ENCODE data around the gene TRABD2B. TPM values are rescaled to one million over a fixed set of nuclear protein-coding genes. Genes with fewer than 3 reads are reported as not detected.
A peak's percentile ranks its signal among the peaks of the same experiment; 100 is the strongest.

TRABD2B gene
- total RNA-seq, 1 experiment from 2014 or later, result 10.3 TPM

GRCh38 chr1:47996406-47997226 is 569 bp downstream of the TRABD2B start (continued):
- TF ChIP-seq AR (CRISPR knock-in tag; IDR thresholded peaks at IDR 0.05) (no peak), ZNF512 (CRISPR knock-in tag; IDR thresholded peaks at IDR 0.05; ENCODE audit: borderline replicate concordance) (no peak), ZNF423 (CRISPR knock-in tag; IDR thresholded peaks at IDR 0.05) (peak; percentile 88), ZNF425 (CRISPR knock-in tag; conservative IDR thresholded peaks at IDR 0.05) (no peak), ZSCAN18 (CRISPR knock-in tag; IDR thresholded peaks at IDR 0.05) (no peak), GTF2I (CRISPR knock-in tag; conservative IDR thresholded peaks at IDR 0.05) (no peak), ZNF219 (CRISPR knock-in tag; IDR thresholded peaks at IDR 0.05; ENCODE audit: borderline replicate concordance) (no peak), HMGXB4 (CRISPR knock-in tag; IDR thresholded peaks at IDR 0.05) (peak; percentile 63), FOXP1 (CRISPR knock-in tag; IDR thresholded peaks at IDR 0.05; ENCODE audit: borderline replicate concordance) (no peak), ELF4 (CRISPR knock-in tag; IDR thresholded peaks at IDR 0.05; ENCODE audit: low read depth) (no peak), CREM (CRISPR knock-in tag; IDR thresholded peaks at IDR 0.05) (no peak), ZNF532 (CRISPR knock-in tag; IDR thresholded peaks at IDR 0.05; ENCODE audit: borderline replicate concordance) (no peak), CDX4 (CRISPR knock-in tag; IDR thresholded peaks at IDR 0.05; ENCODE audit: borderline replicate concordance) (no peak)

Data from WTC11 (cell line).